ENCODE results near the gene SFXN4. TPM values are rescaled to one million over a fixed set of nuclear protein-coding genes. Genes with fewer than 3 reads are reported as not detected.

The SFXN4 gene
- total RNA-seq, 1 experiment from 2014 or later: 67.0 TPM

DNA sequence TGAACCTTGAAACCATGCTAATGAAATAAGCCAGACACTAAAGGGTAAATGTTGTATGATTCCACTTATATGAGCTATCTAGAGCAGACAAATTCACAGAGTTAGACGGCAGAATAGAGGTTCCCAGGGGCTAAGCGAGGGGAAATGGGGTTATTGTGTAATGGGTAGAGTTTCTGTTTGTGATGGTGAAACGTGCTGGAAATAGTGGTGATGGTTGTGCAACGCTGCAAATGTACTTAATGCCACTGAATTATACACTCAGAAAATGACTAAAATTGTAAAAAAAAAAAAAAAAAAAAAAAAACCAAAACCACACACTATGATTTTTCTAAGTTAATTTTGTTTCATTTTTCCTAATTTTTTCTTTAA is 30.0 kb downstream of the SFXN4 start:
- in situ Hi-C loops (cut with HindIII; ENCODE audit: low pct_unique_long_range_greater_than_20kb, low sequenced_read_pairs) (no loop called here), intact Hi-C loops (cut with micrococcal nuclease; ENCODE audit: unreplicated experiment) (no loop called here)
- H3K27me3 ChIP-seq (ENCODE audit: control insufficient read depth, insufficient read depth, low read length): no peaks in the 10 kb centered on the region
- H3K27ac ChIP-seq (ENCODE audit: low read length): no peak overlapping the region
- no peaks in the 10 kb centered on the region for H3K9me3 ChIP-seq (ENCODE audit: control insufficient read depth, insufficient read depth, low read depth, low read length)
- H3K4me1 ChIP-seq (ENCODE audit: control insufficient read depth, insufficient read depth, low read length): peaks cover 6% of the 10 kb centered on the region; the same call in 1 of the 2 replicates
- TF ChIP-seq, protein P1, sequence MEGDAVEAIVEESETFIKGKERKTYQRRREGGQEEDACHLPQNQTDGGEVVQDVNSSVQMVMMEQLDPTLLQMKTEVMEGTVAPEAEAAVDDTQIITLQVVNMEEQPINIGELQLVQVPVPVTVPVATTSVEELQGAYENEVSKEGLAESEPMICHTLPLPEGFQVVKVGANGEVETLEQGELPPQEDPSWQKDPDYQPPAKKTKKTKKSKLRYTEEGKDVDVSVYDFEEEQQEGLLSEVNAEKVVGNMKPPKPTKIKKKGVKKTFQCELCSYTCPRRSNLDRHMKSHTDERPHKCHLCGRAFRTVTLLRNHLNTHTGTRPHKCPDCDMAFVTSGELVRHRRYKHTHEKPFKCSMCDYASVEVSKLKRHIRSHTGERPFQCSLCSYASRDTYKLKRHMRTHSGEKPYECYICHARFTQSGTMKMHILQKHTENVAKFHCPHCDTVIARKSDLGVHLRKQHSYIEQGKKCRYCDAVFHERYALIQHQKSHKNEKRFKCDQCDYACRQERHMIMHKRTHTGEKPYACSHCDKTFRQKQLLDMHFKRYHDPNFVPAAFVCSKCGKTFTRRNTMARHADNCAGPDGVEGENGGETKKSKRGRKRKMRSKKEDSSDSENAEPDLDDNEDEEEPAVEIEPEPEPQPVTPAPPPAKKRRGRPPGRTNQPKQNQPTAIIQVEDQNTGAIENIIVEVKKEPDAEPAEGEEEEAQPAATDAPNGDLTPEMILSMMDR (IDR thresholded peaks at IDR 0.05): no peak
- TF ChIP-seq POLR2AphosphoS5 (IDR thresholded peaks at IDR 0.05; ENCODE audit: low read depth, low read length): no peak
- TF ChIP-seq TCF7L2 (IDR thresholded peaks at IDR 0.05; ENCODE audit: low read depth, low read length): no peak
- TF ChIP-seq, protein P2, sequence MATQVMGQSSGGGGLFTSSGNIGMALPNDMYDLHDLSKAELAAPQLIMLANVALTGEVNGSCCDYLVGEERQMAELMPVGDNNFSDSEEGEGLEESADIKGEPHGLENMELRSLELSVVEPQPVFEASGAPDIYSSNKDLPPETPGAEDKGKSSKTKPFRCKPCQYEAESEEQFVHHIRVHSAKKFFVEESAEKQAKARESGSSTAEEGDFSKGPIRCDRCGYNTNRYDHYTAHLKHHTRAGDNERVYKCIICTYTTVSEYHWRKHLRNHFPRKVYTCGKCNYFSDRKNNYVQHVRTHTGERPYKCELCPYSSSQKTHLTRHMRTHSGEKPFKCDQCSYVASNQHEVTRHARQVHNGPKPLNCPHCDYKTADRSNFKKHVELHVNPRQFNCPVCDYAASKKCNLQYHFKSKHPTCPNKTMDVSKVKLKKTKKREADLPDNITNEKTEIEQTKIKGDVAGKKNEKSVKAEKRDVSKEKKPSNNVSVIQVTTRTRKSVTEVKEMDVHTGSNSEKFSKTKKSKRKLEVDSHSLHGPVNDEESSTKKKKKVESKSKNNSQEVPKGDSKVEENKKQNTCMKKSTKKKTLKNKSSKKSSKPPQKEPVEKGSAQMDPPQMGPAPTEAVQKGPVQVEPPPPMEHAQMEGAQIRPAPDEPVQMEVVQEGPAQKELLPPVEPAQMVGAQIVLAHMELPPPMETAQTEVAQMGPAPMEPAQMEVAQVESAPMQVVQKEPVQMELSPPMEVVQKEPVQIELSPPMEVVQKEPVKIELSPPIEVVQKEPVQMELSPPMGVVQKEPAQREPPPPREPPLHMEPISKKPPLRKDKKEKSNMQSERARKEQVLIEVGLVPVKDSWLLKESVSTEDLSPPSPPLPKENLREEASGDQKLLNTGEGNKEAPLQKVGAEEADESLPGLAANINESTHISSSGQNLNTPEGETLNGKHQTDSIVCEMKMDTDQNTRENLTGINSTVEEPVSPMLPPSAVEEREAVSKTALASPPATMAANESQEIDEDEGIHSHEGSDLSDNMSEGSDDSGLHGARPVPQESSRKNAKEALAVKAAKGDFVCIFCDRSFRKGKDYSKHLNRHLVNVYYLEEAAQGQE (IDR thresholded peaks at IDR 0.05; ENCODE audit: insufficient read depth in 1 of 2, low read depth in 2 of 2, low read length in 1 of 2): no peak
- TF ChIP-seq SIN3A (IDR thresholded peaks at IDR 0.05; ENCODE audit: borderline replicate concordance, insufficient read depth, low read depth, low read length): no peak
- ChIA-PET POLR2A (no interaction called here), CTCF (interaction anchor here (0.6 kb wide), 1 partner anchor 353 kb away, joined by 8 read pairs; no protein-coding TSS in a partner anchor)
- H3K36me3 ChIP-seq (ENCODE audit: control insufficient read depth, insufficient read depth, low read length): peaks cover 8% of the 10 kb centered on the region; the same call in 1 of the 2 replicates
- BruUV-seq (replicated peaks): no TSS peak
- no peak for DNase-seq (ENCODE audit: low read depth, low spot score)
- no peak overlapping the region for H3K4me3 ChIP-seq (ENCODE audit: low read depth in 2 of 2, low read length in 2 of 2)
- no peak for ATAC-seq

DNA sequence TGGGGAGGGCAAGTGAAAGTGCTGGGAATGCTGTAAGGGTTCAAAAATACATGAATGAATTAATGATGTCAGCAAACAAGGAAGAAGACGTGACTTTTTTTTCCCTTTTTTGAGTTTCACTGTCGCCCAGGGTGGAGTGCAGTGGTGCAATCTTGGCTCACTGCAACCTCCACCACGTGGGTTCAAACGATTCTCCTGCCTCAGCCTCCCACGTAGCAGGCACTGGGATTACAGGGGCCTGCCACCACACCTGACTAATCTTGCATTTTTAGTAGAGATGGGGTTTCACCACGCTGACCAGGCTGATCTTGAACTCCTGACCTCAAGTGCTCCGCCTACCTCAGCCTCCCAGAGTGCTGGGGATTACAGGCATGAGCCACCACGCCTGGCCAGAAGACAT is 31.6 kb downstream of the SFXN4 start:
- intact Hi-C loops (cut with micrococcal nuclease; ENCODE audit: unreplicated experiment): no loop called here
- H3K4me1 ChIP-seq (ENCODE audit: control insufficient read depth, insufficient read depth, low read length): peaks cover 6% of the 10 kb centered on the region; the same call in 1 of the 2 replicates
- ChIA-PET CTCF (no interaction called here), POLR2A (no interaction called here)
- H3K9me3 ChIP-seq (ENCODE audit: control insufficient read depth, insufficient read depth, low read depth, low read length): no peaks in the 10 kb centered on the region
- H3K36me3 ChIP-seq (ENCODE audit: control insufficient read depth, insufficient read depth, low read length): peaks cover 13% of the 10 kb centered on the region
- ATAC-seq (no peak), DNase-seq (ENCODE audit: low read depth, low spot score) (no peak)
- TF ChIP-seq, protein P2 (IDR thresholded peaks at IDR 0.05; ENCODE audit: insufficient read depth in 1 of 2, low read depth in 2 of 2, low read length in 1 of 2): no peak
- TF ChIP-seq SIN3A (IDR thresholded peaks at IDR 0.05; ENCODE audit: borderline replicate concordance, insufficient read depth, low read depth, low read length) (no peak), POLR2AphosphoS5 (IDR thresholded peaks at IDR 0.05; ENCODE audit: low read depth, low read length) (no peak), TCF7L2 (IDR thresholded peaks at IDR 0.05; ENCODE audit: low read depth, low read length) (no peak)
- TF ChIP-seq, protein P1 (IDR thresholded peaks at IDR 0.05): no peak
- H3K27me3 ChIP-seq (ENCODE audit: control insufficient read depth, insufficient read depth, low read length): no peaks in the 10 kb centered on the region
- in situ Hi-C loops (cut with HindIII; ENCODE audit: low pct_unique_long_range_greater_than_20kb, low sequenced_read_pairs): no loop called here
- H3K27ac ChIP-seq (ENCODE audit: low read length): no peak overlapping the region
- no peak overlapping the region for H3K4me3 ChIP-seq (ENCODE audit: low read depth in 2 of 2, low read length in 2 of 2)
- no TSS peak for BruUV-seq (replicated peaks)

Measured in Panc1 (cell line).